Measurements from ENCODE around the gene FBXL20. TPM values are rescaled to one million over a fixed set of nuclear protein-coding genes. Genes with fewer than 3 reads are reported as not detected.

Gene FBXL20
- total RNA-seq, 1 experiment from 2014 or later: 7.5 TPM

DNA sequence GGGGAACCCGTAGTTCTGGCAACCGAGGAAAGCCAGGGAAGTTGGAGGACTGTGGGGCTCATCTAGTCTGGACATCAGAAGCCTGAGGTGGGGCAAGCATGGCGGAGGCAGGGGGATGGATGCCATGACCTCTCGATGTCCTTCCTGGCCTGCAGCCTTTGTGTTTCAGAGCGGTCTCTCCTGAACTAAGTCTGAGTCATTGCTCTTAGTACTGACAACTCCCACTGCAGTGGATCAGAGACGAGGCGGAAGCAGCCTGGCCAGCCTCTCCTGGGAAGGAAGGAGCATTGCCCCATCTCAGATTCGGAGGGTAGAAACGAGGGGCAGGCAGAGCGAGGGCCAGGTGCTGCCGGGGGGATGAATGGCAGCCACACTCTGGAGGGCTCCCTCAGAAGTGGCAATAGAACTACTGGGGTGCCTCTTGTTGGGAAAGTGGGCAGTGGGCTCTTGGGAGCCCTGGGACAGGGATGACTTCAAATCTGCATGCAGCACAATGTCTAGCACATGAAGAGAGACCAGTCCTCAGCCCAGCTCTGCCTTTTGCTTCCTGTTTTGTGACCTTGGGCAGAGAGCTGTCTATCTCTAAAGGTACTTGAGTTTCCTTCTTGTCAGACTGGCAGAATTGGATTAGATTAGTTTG lies 172.0 kb downstream of the FBXL20 start:
- H3K4me3 ChIP-seq: no peak overlapping the region
- H3K4me1 ChIP-seq (replicated peaks): peaks cover 25% of the 10 kb centered on the region
- peaks cover 21% of the 10 kb centered on the region for H3K27me3 ChIP-seq (replicated peaks)
- H3K27ac ChIP-seq: peak overlapping the region; percentile 73
- H3K36me3 ChIP-seq: no peaks in the 10 kb centered on the region
- H3K9me3 ChIP-seq (replicated peaks): no peaks in the 10 kb centered on the region
- peak; percentile 44 to 59 for DNase-seq (ENCODE audit: low read depth in 1 of 2, low spot score in 2 of 2)

DNA sequence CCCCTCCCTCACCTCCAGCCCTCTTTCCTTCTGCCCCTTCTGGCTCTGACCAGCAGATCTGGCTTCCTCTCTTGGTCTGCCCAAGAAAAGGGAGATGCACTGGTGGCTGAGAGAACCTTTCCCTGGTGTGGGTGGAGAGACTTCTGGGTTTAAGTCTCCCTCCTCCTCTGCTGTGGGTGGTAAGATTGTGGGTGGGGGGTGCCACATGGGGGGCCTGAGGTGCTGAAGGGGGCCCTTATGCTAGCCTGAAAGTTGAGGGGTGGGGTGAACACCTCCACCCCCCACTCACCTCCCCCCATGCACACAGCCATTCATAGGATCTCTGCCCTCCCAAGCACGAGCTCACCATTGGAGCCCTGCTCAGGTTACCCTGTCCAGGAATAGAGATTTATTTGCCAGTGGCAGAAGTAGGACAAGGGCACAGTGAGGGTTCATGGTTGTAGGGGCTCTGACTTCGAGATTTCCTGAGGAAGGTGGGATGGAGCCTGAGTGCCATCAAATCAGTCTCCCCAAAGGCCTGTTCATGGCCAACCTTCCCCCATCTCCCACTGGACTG lies 174.0 kb downstream of the FBXL20 start:
- Histone ChIP-seq H3K36me3 (no peaks in the 10 kb centered on the region), H3K27me3 (replicated peaks) (peaks cover 27% of the 10 kb centered on the region), H3K4me3 (no peak overlapping the region), H3K27ac (no peak overlapping the region), H3K9me3 (replicated peaks) (no peaks in the 10 kb centered on the region), H3K4me1 (replicated peaks) (peaks cover 25% of the 10 kb centered on the region)
- DNase-seq (ENCODE audit: low read depth in 1 of 2, low spot score in 2 of 2): no peak

DNA sequence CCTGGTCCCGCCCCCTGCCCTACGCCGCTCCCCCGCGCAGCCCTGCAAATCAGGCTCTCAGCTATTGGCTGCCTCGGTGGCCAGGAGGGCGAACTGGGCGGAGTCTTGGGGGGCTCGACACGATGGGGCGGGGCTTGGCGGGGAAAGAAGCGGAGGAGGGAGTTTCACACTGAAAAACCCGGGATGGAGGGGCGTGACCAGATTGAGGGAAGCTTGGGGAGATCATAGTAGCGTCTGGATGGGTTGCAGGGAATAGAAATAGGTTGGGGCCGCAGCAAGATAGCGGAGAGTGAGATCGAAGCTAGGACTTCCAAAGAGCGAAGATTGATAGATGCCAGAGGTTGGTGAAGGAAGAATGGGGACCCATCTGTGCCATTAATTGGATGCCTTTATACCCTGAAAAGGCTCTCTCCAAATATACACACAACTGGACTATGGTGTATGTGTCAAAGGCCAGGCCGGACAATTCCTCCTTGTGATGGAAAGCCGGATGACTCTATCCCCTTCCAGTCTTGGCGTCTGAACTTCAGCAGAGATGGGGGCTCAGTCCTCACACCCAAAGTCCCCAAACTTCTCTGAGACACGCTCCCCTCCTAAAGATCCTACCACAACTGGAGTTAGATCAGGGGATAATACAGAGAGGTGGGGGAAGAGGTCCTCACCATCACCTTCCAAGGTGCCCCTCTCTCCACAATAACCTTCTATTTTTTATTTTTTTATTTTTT lies 175.3 kb downstream of the FBXL20 start:
- Histone ChIP-seq H3K27me3 (replicated peaks) (peaks cover 27% of the 10 kb centered on the region), H3K9me3 (replicated peaks) (no peaks in the 10 kb centered on the region), H3K36me3 (no peaks in the 10 kb centered on the region), H3K4me1 (replicated peaks) (peaks cover 25% of the 10 kb centered on the region), H3K4me3 (peak overlapping the region; percentile 22), H3K27ac (no peak overlapping the region)
- DNase-seq (ENCODE audit: low read depth in 1 of 2, low spot score in 2 of 2): peak in 1 of 2 experiments; percentile 75

DNA sequence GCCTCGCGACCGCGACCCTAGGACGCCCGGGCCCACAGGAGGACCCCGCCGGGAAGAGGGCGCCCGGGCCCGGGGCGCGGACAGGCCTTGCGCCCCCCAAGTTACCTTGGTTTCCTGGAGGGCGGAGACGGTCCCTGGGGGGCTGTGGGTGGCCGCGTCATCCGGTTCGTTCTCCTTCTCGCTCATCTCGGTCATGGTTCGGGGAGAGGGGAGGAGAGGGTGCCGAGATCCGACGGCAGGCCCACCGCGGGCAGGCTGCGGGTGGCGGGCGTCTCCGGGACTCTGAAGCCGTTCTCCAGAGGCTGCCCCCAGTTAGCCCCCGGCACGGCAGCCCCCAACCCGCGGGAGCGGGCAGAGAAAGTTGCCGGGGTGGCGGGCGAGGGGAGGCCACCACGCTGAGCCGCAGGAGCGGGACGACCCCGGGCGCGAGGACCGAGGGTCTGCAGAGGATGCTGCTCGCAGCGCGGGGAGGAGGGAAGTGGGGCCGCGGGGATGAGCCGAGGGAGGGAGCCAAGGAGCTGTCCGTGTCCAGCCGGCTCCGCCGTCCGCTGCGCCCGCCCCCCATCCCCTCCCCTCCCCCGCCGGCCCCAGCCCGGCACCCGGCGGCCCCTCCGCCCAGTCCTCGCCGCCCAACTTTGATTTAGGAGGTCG lies 176.0 kb downstream of the FBXL20 start, which contains the start of gene STAC2:
Gene STAC2 (minus strand): TSS at position 638 of the 651 bp plus-strand sequence. CDS start 443 bp downstream, at position 195.
- DNase-seq (ENCODE audit: low read depth in 1 of 2, low spot score in 2 of 2): no peak
- H3K36me3 ChIP-seq: no peaks in the 10 kb centered on the region
- H3K27me3 ChIP-seq (replicated peaks): peaks cover 27% of the 10 kb centered on the region
- no peaks in the 10 kb centered on the region for H3K9me3 ChIP-seq (replicated peaks)
- peak within 1 kb of the TSS; percentile 22 for H3K4me3 ChIP-seq
- peaks cover 25% of the 10 kb centered on the region for H3K4me1 ChIP-seq (replicated peaks)
- H3K27ac ChIP-seq: no peak within 1 kb of the TSS

DNA sequence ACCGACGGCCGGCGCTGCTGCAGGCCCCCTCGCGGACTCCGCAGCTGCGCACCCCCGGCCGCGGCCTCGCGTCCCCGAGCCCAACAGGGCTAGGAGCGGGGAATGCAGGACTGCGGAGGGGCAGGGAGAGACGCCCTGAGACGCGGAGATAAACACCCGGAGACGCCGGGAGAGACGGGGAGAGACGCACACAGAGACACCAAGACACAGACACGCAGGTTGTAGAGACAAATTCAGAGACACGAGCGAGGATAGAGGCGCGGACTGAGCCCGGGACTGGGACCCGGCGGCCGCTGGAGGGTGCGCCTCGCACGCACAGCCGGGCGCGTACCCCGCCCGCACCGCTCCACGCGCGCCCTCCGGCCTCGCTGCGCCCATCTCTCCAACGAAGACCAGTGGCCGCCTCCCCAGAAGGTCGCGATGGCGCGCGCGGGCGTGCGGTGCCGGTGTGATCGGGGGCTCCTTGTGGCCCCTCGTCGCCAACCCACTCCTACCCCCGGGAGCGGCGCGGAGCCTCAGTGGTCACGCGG lies 176.6 kb downstream of the FBXL20 start:
- peaks cover 25% of the 10 kb centered on the region for H3K4me1 ChIP-seq (replicated peaks)
- H3K27ac ChIP-seq: no peak overlapping the region
- peaks cover 27% of the 10 kb centered on the region for H3K27me3 ChIP-seq (replicated peaks)
- no peaks in the 10 kb centered on the region for H3K36me3 ChIP-seq
- DNase-seq (ENCODE audit: low read depth in 1 of 2, low spot score in 2 of 2): no peak
- H3K9me3 ChIP-seq (replicated peaks): no peaks in the 10 kb centered on the region
- H3K4me3 ChIP-seq: peak overlapping the region; percentile 22

DNA sequence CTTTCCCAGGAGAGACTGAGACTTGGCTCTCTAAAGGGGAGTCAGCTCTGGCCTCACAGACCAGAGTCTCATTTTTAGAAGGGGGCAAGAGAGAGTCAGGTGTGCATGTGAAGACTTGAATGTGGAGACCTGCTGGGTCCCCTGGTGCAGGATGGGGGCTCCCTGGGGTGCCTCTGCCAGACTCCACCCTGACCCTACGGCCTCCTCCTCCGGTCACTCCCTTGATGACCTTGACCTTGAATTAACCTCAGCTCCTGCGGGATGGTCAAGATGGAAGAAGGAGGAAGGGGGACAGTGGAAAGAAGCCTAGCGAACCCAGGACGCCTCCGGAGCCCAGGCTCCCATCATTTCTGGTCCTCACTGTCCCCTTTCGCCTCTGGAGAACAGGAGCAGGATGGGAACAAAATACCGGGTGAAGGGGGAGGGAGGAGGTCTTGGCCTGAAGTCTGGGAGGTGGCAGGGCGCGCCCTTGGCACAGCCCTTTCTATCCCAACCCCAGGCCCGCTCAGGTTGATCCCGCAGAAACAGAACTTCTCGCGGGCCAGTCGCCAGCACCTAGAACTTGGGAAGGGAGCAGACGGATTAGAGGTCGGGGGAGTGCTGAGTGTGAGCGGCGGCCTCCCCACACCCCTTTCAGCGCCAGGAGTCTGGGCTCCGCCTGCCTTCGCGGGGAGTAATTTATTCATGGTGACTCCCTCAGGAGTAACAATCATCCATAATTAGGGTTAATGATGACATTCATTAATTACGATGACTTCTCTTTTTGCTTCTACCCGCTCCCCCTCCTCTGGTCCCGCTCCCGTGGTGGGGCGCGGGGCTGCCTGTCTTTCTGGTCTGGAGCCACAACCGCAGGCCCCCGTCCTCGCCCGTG lies 177.3 kb downstream of the FBXL20 start:
- Histone ChIP-seq H3K27me3 (replicated peaks) (peaks cover 27% of the 10 kb centered on the region), H3K9me3 (replicated peaks) (no peaks in the 10 kb centered on the region), H3K36me3 (no peaks in the 10 kb centered on the region), H3K27ac (no peak overlapping the region), H3K4me3 (no peak overlapping the region), H3K4me1 (replicated peaks) (peaks cover 18% of the 10 kb centered on the region)
- DNase-seq (ENCODE audit: low read depth in 1 of 2, low spot score in 2 of 2): no peak

DNA sequence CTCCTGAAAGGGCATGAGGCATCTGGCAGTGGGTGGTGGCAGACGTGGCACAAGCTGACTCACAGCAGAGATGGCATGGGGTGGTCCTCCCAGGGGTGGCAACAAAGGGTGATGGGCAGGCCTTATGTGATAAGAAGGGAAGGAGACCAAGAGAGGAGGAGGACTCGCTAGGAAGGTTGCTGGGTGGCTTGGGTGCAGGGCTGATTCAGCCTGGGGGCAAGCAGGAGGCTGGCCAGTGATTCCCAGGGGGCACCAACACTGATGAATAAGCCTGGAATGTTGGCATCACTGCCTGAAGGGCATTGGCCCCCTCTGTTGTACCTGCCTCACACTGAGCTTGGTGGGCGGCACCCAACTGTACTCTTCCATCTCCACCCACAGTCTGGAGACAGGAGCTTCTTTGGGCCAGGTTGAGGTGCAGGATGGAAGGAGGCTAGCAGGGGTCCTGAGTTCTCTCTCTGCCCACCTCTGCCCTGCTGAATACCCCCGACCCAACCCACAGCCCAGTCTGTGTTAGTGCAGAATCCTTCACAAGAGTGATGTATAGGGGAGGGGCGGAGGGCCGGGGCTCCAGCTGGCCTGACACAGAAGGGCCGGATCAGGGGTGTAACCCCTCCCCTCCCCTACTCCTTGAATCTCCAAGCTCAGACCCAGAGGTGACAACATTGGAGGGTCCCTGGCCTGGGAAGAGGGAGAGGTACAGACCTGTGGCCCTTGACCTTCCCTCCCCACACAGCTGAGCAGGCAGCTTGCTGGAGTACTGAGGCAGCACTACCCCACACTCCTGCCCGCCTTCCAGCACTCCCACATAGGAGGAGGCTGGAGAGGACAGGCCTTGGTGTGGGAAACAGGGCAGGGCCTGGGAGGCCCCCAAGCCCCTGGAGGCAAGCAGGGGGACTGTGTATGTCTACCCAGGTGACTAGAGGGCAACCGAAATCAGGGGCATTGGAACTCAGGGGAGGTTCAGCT lies 178.3 kb downstream of the FBXL20 start:
- no peak overlapping the region for H3K27ac ChIP-seq
- H3K36me3 ChIP-seq: no peaks in the 10 kb centered on the region
- DNase-seq (ENCODE audit: low read depth in 1 of 2, low spot score in 2 of 2): no peak
- no peaks in the 10 kb centered on the region for H3K9me3 ChIP-seq (replicated peaks)
- no peak overlapping the region for H3K4me3 ChIP-seq
- H3K4me1 ChIP-seq (replicated peaks): peaks cover 13% of the 10 kb centered on the region
- peaks cover 27% of the 10 kb centered on the region for H3K27me3 ChIP-seq (replicated peaks)

DNA sequence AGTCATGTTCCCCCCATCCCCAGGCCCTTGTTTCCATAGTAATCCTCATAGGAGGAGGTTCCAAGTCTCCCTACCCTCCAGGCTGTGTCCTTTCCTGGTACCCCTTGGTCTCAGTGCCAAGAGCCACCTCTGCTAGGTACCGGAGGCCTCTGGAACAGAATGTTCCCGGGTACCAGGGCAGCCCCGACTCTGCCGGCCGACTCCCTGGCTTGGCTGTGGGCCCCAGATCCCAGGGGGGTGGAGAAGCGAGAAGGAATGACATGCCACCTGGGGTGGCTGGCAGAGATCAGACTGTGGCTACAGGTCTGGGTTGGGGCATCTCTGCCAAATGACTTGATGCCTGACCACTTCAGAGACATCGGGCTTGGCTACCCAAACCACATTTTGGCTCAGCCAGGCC lies 179.3 kb downstream of the FBXL20 start:
- no peaks in the 10 kb centered on the region for H3K9me3 ChIP-seq (replicated peaks)
- H3K27me3 ChIP-seq (replicated peaks): peaks cover 27% of the 10 kb centered on the region
- H3K4me3 ChIP-seq: no peak overlapping the region
- no peak overlapping the region for H3K27ac ChIP-seq
- H3K36me3 ChIP-seq: no peaks in the 10 kb centered on the region
- H3K4me1 ChIP-seq (replicated peaks): peaks cover 13% of the 10 kb centered on the region
- DNase-seq (ENCODE audit: low read depth in 1 of 2, low spot score in 2 of 2): no peak

DNA sequence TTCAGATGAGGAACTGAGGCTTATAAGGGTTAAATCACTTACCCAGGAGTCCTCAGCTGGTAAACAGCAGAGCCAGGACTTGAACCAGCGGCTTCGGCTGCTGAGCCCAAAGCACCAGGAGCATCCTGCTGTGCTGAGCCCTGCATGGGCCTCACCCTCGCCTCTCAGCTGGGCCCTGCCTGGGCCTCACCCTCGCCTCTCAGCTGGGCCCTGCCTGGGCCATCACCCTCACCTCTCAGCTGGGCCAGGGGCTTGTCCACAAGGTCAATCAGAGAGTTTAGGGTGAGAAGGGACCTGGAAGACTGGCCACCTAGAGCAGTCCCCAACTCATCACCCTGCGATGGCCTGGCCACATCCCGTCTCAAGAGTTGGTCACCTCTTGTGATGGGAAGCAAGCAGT lies 179.9 kb downstream of the FBXL20 start:
- DNase-seq (ENCODE audit: low read depth in 1 of 2, low spot score in 2 of 2): no peak
- Histone ChIP-seq H3K36me3 (no peaks in the 10 kb centered on the region), H3K27me3 (replicated peaks) (peaks cover 26% of the 10 kb centered on the region), H3K9me3 (replicated peaks) (no peaks in the 10 kb centered on the region), H3K4me1 (replicated peaks) (peaks cover 13% of the 10 kb centered on the region), H3K27ac (no peak overlapping the region), H3K4me3 (no peak overlapping the region)

DNA sequence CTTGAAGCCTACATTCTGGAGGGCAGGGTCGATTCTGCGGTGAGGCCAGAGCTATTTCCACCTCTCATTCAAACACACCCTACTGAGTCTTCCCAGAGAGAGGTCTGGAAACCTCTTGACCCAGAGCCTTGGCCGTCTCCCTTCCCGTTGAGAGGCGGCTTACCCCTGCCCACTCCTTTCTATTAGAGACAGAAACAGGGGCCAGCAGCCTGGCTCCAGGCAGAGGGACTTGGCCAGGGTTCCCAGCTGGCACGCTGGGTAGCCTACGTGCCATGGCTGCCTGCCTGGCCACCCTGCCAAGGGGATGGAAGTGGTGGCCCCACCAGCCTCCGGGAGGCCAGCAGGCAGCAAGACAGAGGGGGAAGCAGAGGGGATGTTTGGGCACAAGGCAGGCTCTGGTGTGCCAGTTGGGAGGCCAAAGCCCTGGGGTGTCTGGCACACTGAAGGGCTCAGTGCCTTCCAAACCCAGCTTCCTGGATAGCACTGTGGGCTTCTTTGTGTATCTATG lies 181.7 kb downstream of the FBXL20 start:
- Histone ChIP-seq H3K27ac (no peak overlapping the region), H3K36me3 (no peaks in the 10 kb centered on the region), H3K27me3 (replicated peaks) (peaks cover 13% of the 10 kb centered on the region), H3K4me1 (replicated peaks) (no peaks in the 10 kb centered on the region), H3K9me3 (replicated peaks) (no peaks in the 10 kb centered on the region), H3K4me3 (no peak overlapping the region)
- DNase-seq (ENCODE audit: low read depth in 1 of 2, low spot score in 2 of 2): no peak

DNA sequence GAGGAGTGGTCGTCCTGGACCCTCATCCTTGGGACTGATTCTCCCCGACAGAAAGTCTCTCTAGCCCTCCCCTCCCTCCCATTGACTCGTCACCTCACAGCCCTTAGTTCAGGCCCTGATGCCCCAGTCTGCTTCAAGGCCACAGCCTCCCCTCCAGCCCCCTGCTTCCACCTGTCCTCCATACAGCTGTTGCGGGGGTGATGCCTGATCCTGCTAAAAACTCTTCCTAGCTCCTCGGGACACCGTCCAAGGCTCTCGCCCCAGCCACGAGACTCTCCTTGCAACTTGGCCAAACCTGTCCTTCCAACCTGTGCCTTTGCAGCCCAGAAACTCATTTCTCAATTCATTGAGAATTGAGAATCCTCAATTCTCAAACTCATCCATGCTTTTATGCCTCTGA lies 182.5 kb downstream of the FBXL20 start:
- no peaks in the 10 kb centered on the region for H3K4me1 ChIP-seq (replicated peaks)
- H3K36me3 ChIP-seq: no peaks in the 10 kb centered on the region
- no peak overlapping the region for H3K4me3 ChIP-seq
- peaks cover 5% of the 10 kb centered on the region for H3K27me3 ChIP-seq (replicated peaks)
- H3K9me3 ChIP-seq (replicated peaks): no peaks in the 10 kb centered on the region
- no peak for DNase-seq (ENCODE audit: low read depth in 1 of 2, low spot score in 2 of 2)
- H3K27ac ChIP-seq: no peak overlapping the region

DNA sequence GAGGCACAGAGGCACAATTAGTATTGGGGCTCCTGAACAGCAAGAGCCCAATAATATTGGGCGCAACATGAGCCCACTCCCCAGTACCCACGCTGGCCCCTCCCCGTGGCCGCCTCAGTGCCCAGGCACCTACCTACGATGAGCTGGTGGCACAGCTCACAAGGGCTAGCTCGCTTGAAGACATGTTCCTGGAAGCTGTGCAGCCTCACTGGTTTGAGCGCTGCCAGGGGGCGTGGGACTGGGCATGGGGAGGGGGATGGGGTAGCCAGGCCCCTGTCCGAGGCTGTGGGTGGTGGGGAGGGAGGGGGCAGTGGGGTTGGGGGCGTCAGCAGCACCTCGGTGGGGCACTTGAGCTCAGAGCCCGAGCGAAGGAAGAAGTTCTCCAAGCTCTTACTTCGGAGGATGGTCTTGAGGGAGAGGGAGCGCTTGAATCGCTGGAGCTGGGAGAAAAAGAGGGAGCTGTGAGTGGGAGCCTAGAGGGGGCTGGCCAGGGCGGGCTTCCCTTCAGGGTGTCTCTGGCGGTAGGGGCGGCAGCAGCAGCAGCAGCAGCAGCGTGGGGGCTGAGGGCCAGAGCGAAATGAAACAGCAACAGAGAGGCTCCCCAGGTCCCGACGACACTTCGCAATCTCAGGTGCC lies 183.6 kb downstream of the FBXL20 start:
- no peak overlapping the region for H3K27ac ChIP-seq
- H3K4me1 ChIP-seq (replicated peaks): no peaks in the 10 kb centered on the region
- H3K36me3 ChIP-seq: no peaks in the 10 kb centered on the region
- DNase-seq (ENCODE audit: low read depth in 1 of 2, low spot score in 2 of 2): no peak
- H3K27me3 ChIP-seq (replicated peaks): peaks cover 4% of the 10 kb centered on the region; the same call in 1 of the 2 replicates
- H3K4me3 ChIP-seq: no peak overlapping the region
- no peaks in the 10 kb centered on the region for H3K9me3 ChIP-seq (replicated peaks)
